NCI-H524 treated with DMSO at 0.1 percent for 48 hours (cell line): Measurements from ENCODE around the gene PHACTR3.

Source experiments
- DNase-seq: peaks from one replicate; lab custom pipeline; 2025; lab: John Stamatoyannopoulos, UW

PHACTR3 gene

GRCh38 chr20:59817846-59818615 lies 213.7 kb downstream of the PHACTR3 start:
- no peak for DNase-seq

DNA sequence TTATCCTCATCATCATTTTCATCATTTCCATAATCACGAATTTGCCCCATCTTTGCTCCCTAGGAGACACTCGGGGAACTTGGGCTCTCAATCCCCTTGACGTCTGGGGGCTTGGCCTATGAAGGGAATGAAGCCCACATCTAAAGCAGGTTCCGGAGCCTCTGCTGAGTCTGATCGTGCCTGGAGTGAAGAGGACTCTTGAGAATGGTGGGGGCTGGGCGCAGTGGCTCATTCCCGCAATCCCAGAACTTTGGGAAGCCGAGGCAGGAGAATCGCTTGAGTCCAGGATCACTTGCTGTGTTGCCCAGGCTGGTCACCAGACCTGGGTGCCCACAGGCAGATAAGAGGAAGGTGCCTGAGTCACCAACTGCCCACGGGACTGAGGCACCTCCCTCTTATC lies 214.6 kb downstream of the PHACTR3 start:
- no peak for DNase-seq

DNA sequence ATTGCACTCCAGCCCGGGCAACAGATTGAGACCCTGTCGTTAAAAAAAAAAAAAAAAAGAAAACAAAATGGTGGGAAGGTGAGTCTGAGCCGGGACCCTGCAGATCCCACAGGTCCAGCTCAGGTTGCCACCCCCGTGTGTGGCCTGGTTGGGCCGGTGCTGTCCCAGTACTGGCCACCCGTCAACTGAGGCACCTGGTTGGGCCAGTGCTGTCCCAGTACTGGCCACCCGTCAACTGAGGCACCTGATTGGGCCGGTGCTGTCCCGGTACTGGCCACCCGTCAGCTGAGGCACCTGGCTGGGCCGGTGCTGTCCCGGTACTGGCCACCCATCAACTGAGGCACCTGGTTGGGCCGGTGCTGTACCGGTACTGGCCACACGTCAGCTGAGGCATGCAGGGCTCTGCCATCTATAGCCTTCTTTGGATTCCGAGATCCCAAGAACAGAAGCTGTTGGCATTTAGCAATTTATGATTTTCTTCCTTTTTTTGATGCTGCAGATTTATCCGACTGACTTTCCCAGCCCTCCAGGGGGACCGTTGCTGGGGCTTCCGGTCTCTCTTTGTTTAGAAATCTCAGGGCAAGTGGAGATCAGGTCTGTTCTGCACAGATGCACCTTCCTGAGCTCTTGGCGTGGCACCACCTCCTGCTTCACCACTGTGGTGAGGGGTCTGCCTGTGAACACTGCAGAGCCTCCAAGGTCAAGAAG lies 215.3 kb downstream of the PHACTR3 start:
- DNase-seq: no peak

DNA sequence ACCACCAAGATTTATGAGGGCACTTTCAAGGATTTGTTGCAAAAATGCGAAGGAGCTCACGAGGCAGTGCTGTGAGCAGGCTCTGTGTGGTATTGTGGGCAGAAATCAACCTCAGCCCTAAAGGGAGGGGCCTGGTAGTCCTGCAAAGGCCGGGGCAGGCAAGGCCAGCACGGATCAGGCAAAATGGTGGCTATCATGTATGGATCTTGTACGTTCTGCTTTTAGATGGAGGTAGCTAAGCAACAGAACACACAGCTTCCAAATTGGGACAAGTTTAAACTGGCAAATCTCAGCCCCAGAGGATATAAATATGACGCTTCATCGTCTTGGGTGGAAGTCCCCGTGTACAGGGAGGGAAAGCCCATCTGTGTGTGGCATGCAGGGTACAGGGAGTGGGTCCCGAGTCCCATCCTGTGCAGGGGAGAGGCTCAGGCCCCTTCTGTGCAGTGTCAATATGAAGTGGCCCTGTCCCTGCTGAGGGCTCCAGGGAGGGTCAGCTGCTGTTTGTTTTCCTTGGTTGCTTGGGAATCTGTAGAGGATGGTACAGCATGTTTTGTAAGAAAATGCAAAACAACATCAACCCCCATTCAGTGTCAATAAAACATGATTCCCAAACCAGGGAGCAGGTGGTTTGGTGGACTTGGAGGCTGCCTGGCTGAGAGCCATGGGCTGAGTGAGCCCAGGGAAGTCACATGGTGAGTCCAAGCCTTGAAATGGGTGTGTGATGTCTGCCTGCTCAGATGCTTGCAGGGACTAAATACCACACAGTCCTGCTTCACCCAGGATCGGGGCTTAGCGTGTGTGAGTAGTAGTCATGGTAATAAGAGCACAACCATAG lies 216.1 kb downstream of the PHACTR3 start:
- DNase-seq: no peak

GRCh38 chr20:59821201-59821600 lies 216.9 kb downstream of the PHACTR3 start:
- DNase-seq: no peak

GRCh38 chr20:59821788-59822187 lies 217.4 kb downstream of the PHACTR3 start:
- no peak for DNase-seq

DNA sequence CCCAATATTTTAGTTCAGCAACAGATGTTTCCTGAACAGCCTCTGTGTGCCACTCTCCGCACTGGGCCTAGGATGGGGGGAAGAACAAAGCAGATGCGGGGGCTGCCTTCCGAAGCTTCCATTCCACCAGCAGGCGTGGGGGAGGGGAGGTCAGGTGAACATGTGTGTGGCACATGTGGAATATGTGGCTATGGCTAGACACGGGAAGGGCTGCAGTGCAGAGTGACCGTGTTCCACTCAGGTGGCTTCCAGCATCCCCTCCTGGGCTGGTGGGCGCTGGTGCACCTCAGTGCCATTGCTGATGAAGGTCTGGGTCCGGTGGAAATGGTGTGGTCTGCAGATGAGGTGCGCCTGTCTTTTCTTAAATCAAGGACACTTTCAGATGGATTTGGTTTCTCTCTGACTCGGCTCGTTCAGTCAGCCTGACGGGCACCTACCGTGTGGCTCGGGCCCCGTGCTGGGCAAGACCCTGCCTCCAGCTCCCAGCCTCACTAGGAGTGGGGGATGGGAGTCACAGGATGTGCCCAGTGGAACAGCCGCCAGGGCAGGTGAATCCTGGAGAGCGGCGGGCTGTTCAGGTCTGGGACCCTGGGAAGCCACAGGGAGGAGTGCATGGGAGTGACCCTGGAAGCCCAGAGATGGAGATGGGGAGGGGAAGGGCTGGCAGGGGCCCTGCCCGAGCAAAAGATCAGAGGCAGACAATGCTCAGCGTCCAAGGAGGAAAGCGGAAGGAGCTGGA lies 218.1 kb downstream of the PHACTR3 start:
- no peak for DNase-seq

- DNase-seq: no peak
Observed at GRCh38 chr20:59823030-59823423, 218.7 kb downstream of the PHACTR3 start.

- DNase-seq: no peak
Observed at GRCh38 chr20:59823491-59824259, 219.3 kb downstream of the PHACTR3 start.

DNA sequence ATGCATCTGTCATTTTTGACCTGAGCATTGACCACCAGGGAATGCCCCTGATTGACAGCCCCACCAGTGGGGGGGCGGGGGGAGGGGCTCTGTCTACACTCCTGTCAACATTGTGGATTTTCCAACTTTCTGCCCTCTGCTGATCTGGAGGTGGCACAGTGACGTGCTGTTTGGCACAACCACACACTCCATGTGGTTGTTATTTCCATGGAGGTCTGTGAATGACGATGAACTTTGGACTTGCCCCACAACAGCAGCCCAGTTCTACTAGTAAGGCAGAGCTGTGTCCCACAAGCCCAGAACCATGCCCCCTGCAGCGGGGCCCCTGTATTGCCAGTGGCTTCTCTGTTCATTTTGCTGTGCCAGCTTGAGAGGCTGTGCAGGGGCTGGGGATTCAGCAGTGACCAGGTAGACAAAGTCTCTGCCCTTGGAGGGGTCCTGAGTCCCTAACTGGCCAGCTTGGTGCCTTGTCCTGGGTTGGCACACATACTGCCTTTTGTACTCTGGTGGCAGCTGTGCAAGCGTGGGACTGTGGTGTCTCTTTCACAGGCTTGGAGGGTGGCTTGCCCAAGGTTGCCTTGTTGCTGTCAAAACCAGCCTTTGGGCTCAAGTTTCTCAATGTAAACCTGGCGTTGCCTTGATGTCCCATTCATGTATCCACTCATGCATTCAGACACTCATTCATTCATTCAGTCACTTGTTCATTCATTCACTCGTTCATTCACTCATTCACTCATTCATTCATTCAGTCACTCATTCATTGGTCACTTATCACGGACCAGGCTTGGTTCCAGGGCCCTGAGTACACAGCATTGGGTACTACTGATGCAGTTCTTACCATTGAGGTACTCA lies 220.6 kb downstream of the PHACTR3 start:
- DNase-seq: no peak

- DNase-seq: no peak
Observed at GRCh38 chr20:59825563-59825920, 221.2 kb downstream of the PHACTR3 start.

DNA sequence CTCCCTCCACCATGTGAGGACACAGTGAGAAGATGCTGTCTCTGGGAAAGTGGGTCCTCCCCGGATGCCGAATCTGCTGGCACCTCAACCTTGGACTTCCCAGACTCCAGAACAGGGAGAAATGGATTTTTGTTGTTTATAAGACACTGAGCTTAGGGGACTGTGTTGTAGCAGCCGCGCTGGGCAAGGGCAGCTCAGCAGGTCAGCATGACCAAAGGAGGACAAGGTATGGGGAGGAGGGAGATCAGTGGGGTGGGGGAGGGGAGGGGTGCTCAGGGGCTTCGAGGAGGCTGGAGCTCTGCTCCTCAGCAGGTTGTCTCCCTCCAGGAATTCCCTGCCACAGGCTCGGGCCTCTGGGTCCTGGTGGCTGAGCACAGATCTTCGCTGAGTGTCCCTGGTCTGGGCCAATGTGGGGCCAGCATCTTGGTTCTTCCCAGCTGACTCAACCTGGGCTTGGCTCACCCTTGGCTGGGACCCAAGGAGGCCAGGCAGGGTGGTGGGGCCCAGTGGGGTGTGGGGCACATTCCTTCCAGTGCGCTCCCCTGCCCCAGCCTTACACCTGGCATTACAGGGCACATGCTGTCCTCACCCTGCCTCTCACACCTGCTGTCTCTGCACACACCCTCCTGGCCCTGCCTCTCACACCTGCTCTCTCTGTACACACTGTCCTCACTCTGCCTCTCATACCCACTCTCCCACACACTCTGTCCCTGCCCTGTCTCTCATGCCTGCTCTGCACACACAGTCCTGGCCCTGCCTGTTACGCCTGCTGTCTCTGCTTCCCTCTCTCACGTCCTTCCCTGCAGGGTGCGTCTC lies 221.8 kb downstream of the PHACTR3 start:
- no peak for DNase-seq

DNA sequence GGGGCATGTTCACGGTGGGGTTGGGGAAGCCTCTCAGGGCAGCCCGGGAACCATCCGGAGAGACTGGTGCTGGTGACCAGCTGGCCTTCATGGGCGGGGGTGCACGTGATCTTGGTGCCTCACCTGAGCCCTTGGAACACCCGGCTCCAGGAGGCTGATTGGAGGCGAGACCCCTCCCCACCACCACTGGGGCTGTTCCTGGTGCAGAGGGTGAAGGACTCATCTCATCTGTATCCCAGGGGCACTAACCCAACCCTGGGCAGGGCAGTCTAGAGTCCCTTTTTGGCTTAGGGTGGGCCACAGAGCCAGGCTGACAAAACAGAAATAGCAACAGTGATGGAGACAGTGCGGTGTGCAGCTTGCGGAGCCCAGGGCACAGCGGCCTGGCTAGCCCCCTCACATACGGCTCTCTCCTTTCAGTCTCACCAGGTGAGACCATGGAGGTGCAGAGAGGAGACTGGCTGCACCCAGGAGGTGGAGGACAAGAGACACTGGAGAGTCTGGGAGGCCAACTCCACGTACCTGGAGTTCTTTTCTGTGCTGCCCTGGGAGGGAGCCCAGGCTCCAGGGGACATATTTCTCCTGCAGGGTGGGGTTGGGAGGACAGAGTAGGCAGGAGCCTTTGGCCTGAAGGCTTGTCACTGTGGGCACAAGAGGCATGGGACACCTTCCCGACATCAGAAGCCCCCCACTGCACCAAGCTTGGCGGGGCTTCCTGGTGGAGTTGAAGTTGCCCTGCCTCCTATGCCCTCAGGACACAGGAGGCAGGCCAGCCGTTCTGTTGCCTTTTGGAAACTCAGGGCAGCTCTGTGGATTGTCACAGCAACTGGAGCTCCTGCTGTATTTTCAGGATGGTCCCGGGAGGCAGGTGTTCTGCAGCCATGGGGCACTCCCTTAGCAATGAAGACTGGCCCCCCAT lies 223.1 kb downstream of the PHACTR3 start:
- DNase-seq: no peak

DNA sequence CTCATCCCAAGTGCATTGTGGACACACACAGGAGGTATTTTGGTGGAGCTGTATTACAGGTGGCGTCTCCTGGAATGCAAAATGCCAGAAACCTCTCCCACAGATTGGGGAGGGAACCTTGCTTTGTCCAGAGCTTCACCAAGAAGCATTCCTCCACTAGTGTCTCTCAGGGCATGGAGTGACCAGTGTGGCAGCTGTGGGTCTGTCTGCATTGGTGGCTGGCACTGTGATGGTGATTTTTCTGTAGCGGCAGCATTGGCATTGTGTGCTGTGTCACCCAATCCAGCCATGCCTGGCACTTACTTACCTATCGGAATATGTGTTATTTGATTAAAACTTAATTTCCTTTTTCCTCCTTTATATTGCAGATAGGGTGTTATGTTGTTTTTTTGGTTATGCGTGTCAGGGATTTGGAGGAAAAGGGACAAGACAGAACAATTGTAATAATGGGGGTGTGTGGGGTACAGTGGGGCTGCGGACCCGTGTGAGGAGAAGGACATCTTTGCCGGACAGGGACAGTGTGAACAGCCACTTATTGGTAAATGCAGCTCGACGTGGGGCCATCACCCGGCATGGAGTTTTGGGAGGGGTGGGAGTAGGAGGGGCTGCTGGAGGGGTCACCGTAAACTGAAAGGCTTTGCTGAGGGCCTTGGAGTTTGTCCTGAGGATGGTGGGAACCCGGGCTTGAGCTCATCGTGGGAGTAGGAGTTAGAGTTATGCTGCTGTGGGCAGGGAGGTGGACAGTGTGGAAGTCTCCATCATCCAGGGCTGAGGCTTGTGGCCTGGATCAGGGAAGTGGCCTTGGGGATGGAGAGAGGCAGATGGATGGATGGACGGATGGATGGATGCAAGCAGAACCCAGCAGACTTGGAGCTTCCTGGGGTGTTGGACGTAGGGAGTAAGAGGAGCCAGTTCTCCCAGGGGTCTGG lies 224.0 kb downstream of the PHACTR3 start:
- no peak for DNase-seq

DNA sequence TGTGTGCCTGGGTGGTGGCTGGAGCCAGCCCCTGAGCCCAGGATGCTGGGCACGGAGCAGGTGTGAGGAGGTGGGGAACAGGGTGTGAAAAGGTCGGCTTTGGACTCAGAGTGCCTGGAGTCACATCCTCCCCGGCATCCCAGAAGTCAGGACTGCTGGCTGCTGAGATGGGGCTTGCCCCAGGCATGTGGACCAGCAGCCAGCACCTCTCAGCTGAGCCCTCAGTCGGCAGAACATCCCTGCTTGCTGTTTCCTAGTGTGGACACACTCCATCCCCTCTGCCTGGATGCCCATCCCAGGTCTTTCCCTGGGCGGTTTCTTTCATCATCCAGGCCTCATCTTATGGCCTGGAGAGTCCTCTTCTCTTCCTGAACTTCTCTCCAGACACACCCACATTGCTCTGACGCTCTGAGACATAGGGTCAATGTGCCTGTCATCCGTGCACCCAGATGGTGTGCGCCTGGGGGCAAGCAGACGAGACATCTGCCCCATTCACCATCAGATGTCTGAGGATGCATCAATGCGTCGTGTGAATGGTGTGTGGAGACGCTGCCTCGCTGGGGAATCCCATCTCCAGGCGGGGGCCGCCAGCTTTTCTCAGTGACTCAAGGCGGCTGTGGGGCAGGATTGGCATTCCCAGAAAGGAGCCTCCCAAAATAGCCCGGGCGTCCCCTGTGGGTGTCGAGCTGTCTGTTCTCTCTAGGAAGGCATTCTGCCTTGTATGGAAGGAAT lies 224.9 kb downstream of the PHACTR3 start:
- peak; percentile 25 for DNase-seq
